MM.1S (cell line): ENCODE data around the gene RABGEF1.

Experiments
- CTCF ChIP-seq: fragments of 300-600 bp; sonication (generic); IDR thresholded peaks from 2 replicates; pipeline ENCODE4 v1.5.1; 2016; ENCODE audit warnings: antibody characterized with exemption, low read length, mixed read lengths
- EZH2 ChIP-seq: fragments of 300-600 bp; sonication (generic); optimal IDR thresholded peaks from 2 replicates; pipeline ENCODE3; 2017; ENCODE audit warnings: low read depth, mild to moderate bottlenecking, antibody characterized with exemption, low read length, mixed read lengths

- TF ChIP-seq EZH2 = no peak
- TF ChIP-seq CTCF = no peak
These were observed 97.1 kb downstream of the RABGEF1 start for GRCh38 chr7:66837661-66838060.
